NCI-H2227 treated with DMSO at 0.1 percent for 48 hours (cell line): ENCODE data around the gene DNMBP.
"Not testable (repeated sequence)": the region's sequence is repeated elsewhere in the genome, so short reads cannot be mapped to it uniquely, and the experiment has no call there.

Experiments
- DNase-seq: peaks from one replicate; lab custom pipeline; 2025; lab: John Stamatoyannopoulos, UW

Gene DNMBP

GRCh38 chr10:100014071-100014762, 4.5 kb upstream of the DNMBP start:
- no peak for DNase-seq

- DNase-seq, result no peak
These were observed 3.9 kb upstream of the DNMBP start for GRCh38 chr10:100013621-100014020.

- DNase-seq, result not testable (repeated sequence)
These were observed 2.2 kb upstream of the DNMBP start for GRCh38 chr10:100011906-100012305.

- DNase-seq, result no peak
These were observed 409 bp downstream of the DNMBP start for GRCh38 chr10:100009283-100009792.

- no peak for DNase-seq
These were observed 952 bp downstream of the DNMBP start for GRCh38 chr10:100008708-100009282.

GRCh38 chr10:100008142-100008522, 1.6 kb downstream of the DNMBP start:
- DNase-seq, result no peak

GRCh38 chr10:100007231-100008141, 2.3 kb downstream of the DNMBP start:
- DNase-seq, result no peak

DNA sequence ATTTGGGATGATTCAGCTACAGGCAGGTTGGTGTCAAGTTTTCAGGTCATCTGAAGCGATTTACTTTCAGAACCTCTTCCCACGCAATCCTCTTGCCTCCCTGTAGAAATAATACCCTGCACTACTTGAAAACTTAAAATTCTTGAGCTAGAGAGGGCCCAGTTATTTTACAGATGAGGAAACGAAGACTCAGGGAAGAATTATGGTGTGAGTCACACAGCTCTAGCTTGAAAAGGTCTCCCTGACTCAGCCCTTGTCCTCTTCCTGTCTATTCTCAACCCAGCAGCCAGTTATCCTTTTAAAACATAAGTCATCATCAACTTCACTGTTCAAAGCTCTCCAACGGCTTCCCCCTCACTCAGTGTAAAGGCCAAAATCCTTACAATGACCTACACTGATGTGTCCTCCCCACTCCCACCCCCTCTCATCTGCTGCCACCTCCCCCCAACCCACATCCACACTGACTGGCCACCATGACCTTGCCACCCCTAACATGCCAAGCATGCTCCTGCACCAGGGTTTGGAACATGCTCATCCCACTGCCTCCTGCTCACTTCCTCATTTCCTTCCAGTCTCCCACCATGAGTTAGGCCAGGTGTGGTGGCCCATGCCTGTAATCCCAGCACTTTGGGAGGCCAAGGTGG, 3.4 kb downstream of the DNMBP start:
- DNase-seq, result no peak

- DNase-seq, result no peak
These were observed 4.8 kb downstream of the DNMBP start for GRCh38 chr10:100004805-100005510.

DNA sequence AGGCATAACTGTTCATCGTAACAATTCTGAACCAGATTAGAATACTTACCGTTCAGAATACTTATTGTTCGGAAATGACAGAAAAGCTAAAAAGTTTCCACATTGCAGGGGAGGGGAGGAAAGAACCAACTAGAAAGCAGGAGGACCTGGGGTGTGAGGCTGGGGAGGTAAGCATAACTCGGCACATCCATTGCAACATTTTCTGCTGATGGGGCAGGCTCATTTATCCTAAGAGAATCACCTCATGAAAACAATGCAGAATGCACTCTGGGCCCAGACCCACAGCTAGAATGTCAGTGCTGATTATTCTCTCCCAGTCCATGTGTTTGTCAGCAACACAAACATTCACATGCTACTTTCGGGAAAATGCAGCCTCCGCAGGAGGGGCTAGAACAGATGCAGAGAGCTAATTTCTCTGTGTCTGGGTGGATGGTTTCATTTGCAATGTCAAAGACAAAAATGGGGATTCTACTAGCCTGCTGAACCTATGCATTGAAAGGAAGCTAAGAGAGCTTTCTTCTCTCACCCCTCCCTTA, 9.6 kb downstream of the DNMBP start:
- DNase-seq, result no peak

- no peak for DNase-seq
These were observed 10.2 kb downstream of the DNMBP start for GRCh38 chr10:99999319-100000108.

DNA sequence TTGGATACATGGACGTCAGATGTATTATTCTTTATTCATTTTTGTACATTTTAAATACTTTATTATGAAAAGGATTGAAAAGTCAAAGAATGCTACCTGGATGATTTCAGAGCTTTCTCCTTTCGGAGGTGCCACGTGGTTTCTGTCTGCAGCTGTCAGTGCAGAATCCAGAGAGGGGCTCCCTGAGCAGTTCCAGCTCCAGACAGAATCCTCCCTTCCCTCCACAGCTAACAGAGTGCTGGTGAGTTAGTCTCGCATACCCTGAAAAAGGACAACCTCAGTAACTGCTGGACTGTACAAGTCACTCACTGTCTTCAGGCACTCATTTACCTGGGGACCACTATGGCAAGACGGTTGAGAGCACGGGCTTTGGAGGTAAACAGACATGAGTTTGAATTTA, 10.9 kb downstream of the DNMBP start:
- DNase-seq, result no peak

DNA sequence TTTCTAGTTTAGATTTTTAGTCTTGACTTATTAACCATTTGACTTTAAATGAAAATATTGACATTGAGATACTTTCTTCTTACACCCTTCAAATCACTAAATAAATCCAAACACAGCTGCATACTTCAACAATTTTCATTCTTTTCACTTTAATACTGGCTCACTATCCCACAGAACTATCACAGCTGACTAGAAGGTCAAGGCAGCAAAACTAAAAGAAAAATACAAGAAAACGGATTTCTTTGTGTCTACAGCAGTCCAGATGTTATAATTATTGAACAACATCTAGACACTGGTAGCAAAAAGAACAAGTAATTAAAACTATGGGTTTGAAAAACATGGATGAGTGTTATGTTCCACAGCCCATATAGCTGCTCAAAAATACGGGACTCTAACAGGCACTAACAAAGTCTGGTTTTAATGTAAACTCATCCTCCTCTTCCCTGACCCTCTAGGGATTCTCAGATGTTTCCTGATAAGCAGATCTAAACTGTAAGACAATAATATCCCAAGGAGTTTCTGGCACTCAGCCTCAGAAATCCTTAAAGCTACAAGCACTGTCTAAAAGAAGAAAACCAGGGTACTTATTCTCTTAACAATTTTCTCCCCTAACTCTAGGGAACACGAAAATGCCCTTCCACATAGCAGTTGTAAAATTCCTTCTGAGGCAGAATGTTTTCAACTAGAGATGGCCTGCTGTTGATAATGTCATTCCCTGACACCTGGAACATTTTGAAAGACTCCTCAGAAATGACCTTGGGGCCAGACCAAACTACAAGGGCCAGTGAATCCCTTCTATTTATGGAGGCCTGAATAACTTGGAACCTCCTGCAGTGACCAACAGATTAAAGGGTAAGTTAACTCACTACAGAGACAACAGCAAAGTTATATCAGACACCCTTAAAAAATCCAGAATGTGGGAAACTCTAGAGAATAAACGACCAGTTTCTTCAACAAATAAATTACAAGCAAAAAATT, 12.8 kb downstream of the DNMBP start:
- no peak for DNase-seq

GRCh38 chr10:99995713-99996112, 14.0 kb downstream of the DNMBP start:
- no peak for DNase-seq

DNA sequence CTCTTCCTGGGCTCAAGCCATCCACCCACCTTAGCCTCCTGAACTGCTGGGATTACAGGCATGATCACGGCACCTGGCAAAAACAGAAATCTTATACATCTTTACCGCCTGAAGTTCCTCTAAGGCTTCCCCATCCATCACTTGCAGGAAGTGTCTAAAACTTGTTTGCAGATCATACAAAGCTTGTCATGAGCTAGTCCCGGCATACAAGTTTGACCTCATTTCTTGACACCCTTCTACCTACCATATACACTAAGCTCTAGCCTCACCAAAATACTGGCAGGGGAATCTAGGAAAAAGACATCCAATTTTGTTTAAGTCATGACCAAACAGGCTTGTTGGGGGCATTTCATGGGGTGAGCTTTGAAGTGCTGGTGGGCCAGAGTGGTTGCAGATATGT, 14.5 kb downstream of the DNMBP start:
- no peak for DNase-seq

GRCh38 chr10:99994801-99995200, 14.9 kb downstream of the DNMBP start:
- DNase-seq, result no peak

DNA sequence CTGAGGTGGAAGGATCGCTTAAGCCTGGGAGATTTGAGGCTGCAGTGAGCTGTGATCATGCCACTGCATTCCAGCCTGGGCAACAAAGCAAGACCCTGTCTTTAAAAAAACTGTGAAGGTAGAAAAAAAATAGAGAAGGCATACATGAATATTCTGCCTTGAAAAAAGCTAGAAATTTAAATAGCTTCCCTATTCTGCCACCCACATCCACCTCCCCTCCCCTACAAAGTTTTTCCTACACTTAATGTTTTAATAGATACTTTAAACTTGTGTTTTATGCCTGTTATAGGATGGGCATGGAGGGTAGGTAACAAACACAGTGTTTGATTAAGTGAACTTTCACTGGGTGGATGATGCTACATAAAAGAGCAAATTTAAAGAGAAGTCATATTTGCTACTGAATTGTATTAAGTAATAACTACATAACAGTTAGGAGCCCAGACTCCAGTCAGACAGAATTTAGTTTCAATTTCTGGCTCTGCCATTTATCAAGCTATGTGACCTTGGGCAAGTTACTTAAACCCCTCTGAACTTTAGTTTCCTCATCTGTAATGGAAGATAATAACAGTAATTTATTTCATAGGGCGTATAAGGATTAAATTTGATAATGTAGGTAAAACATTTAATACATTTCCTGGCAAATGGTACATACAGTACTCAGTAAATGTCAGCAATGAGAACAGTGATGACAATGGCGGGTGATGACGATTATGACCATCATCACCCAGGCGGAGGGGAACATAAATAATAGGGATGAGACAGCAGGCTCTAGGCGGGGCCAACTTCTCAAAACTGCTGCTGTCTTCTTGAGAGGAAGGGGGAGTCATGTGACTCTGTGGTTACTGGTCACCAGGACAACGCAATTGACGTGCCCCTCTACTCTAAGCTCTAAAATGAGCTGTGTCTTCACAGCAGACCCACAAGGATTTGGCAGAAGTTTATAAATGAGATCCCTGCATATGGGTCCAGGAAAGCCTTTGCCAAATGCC, 15.8 kb downstream of the DNMBP start:
- DNase-seq, result peak; percentile 61

DNA sequence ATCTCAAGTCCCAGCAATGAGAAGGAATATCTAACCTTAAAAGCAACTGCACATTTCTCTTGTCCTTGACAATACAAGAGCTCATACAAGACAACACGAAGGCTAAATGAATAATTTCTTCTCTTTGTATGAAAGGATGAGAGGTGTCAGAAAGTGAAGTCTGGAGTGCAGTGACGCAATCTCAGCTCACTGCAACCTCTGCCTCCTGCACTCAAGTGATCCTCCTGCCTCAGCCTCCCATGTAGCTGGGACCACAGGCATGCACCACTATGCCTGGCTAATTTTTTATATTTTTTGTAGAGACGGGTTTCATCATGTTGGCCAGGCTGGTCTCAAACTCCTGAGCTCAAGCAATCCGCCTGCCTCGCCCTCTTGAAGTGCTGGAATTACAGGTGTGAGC, 24.1 kb downstream of the DNMBP start:
- not testable (repeated sequence) for DNase-seq
